HepG2 (cell line): ENCODE measurements around the gene RBSN. TPM values are rescaled to one million over a fixed set of nuclear protein-coding genes. Genes with fewer than 3 reads are reported as not detected.

ENCODE experiments used
- GABPA ChIP-seq, 2 experiments: IDR thresholded peaks; 2 replicates each; pipeline ENCODE4 v1.6.1; 2011 to 2016; ENCODE audit warnings: low read depth in 2 of 2, low read length in 1 of 2, missing biosample characterization in 1 of 2, missing genetic modification characterization in 1 of 2
- GLI4 ChIP-seq: sonication (generic); formaldehyde crosslinking; IDR thresholded peaks from 2 replicates; pipeline ENCODE4 v1.5.1; 2020; ENCODE audit warnings: missing genetic modification reagents, mild to moderate bottlenecking, moderate library complexity, borderline replicate concordance
- HDAC6 ChIP-seq: fragments of 200-600 bp; sonication (generic); IDR thresholded peaks from 2 replicates; pipeline ENCODE4 v1.7.0; 2017; ENCODE audit warnings: mild to moderate bottlenecking, antibody characterized with exemption, low read length, low read depth
- HOXD1 ChIP-seq: sonication (generic); formaldehyde crosslinking; IDR thresholded peaks from 2 replicates; pipeline ENCODE4 v1.5.0; 2020; ENCODE audit warnings: missing genetic modification reagents
- IRF2 ChIP-seq: IDR thresholded peaks from 2 replicates; pipeline ENCODE4 v1.6.1; 2018; ENCODE audit warnings: missing genetic modification reagents, missing compliant biosample characterization
- NONO ChIP-seq, 2 experiments: fragments of 450-650 bp in 1 of 2; sonication (generic) in 1 of 2; formaldehyde crosslinking in 1 of 2; IDR thresholded peaks in 1 of 2; conservative IDR thresholded peaks in 1 of 2; 2 replicates each; pipeline versions ENCODE4 v1.6.1 to v1.8.0; 2017 to 2022; ENCODE audit warnings: mild to moderate bottlenecking in 1 of 2, missing genetic modification reagents in 1 of 2, moderate library complexity in 1 of 2
- NR2F1 ChIP-seq, 2 experiments: fragments of 450-650 bp in 1 of 2; formaldehyde crosslinking in 1 of 2; IDR thresholded peaks; 2 replicates each; pipeline versions ENCODE4 v1.5.0 to v1.6.1; 2016 to 2020; ENCODE audit warnings: mild to moderate bottlenecking in 1 of 2, missing compliant biosample characterization in 1 of 2, missing genetic modification reagents in 1 of 2, moderate library complexity in 1 of 2
- POGZ ChIP-seq: sonication (generic); formaldehyde crosslinking; IDR thresholded peaks from 2 replicates; pipeline ENCODE4 v1.4.0; 2020; ENCODE audit warnings: mild to moderate bottlenecking, missing genetic modification reagents
- PRMT3 ChIP-seq: sonication (generic); formaldehyde crosslinking; IDR thresholded peaks from 2 replicates; pipeline ENCODE4 v1.8.1; 2022; ENCODE audit warnings: low read depth, mild to moderate bottlenecking, moderate library complexity, missing genetic modification reagents, borderline replicate concordance
- SPEN ChIP-seq: sonication (generic); formaldehyde crosslinking; IDR thresholded peaks from 2 replicates; pipeline ENCODE4 v1.5.1; 2020; ENCODE audit warnings: low read depth, mild to moderate bottlenecking, missing genetic modification reagents
- TRIM24 ChIP-seq: sonication (generic); formaldehyde crosslinking; IDR thresholded peaks from 2 replicates; pipeline ENCODE4 v1.8.0; 2022; ENCODE audit warnings: mild to moderate bottlenecking, missing genetic modification reagents
- XBP1 ChIP-seq: sonication (generic); formaldehyde crosslinking; IDR thresholded peaks from 2 replicates; pipeline ENCODE4 v1.5.0; 2020; ENCODE audit warnings: missing genetic modification reagents
- ZFP41 ChIP-seq: sonication (generic); formaldehyde crosslinking; IDR thresholded peaks from 2 replicates; pipeline ENCODE4 v1.4.0; 2020; ENCODE audit warnings: mild to moderate bottlenecking, missing genetic modification reagents, borderline replicate concordance
- ZMYM4 ChIP-seq: sonication (generic); formaldehyde crosslinking; IDR thresholded peaks from 2 replicates; pipeline ENCODE4 v1.8.1; 2023; ENCODE audit warnings: mild to moderate bottlenecking, missing genetic modification reagents
- ZNF232 ChIP-seq: sonication (generic); formaldehyde crosslinking; IDR thresholded peaks from 2 replicates; pipeline ENCODE4 v1.4.0; 2020; ENCODE audit warnings: missing genetic modification reagents, borderline replicate concordance
- ZNF274 ChIP-seq: sonication (generic); formaldehyde crosslinking; IDR thresholded peaks from 2 replicates; pipeline ENCODE4 v1.5.1; 2020; ENCODE audit warnings: mild to moderate bottlenecking, missing genetic modification reagents
- ZNF276 ChIP-seq: sonication (generic); formaldehyde crosslinking; IDR thresholded peaks from 2 replicates; pipeline ENCODE4 v1.4.0; 2020; ENCODE audit warnings: mild to moderate bottlenecking, low read depth, missing genetic modification reagents
- ZNF543 ChIP-seq: sonication (generic); formaldehyde crosslinking; IDR thresholded peaks from 2 replicates; pipeline ENCODE4 v1.4.0; 2020; ENCODE audit warnings: mild to moderate bottlenecking, missing genetic modification reagents
- ZNF580 ChIP-seq: IDR thresholded peaks from 2 replicates; pipeline ENCODE4 v1.6.1; 2016; ENCODE audit warnings: low read depth, borderline replicate concordance
- ZNF616 ChIP-seq: sonication (generic); formaldehyde crosslinking; IDR thresholded peaks from 2 replicates; pipeline ENCODE4 v1.5.0; 2020; ENCODE audit warnings: low read depth, mild to moderate bottlenecking, missing genetic modification reagents
- ZNF670 ChIP-seq: sonication (generic); formaldehyde crosslinking; IDR thresholded peaks from 2 replicates; pipeline ENCODE4 v1.8.0; 2022; ENCODE audit warnings: mild to moderate bottlenecking, missing genetic modification reagents, borderline replicate concordance
- ZNF724P ChIP-seq: sonication (generic); formaldehyde crosslinking; IDR thresholded peaks from 2 replicates; pipeline ENCODE4 v1.8.0; 2022; ENCODE audit warnings: missing genetic modification reagents, borderline replicate concordance
- ZNF761 ChIP-seq: sonication (generic); formaldehyde crosslinking; conservative IDR thresholded peaks from 2 replicates; pipeline ENCODE4 v1.4.0; 2020; ENCODE audit warnings: mild to moderate bottlenecking, missing genetic modification reagents
- ZNF768 ChIP-seq: sonication (generic); formaldehyde crosslinking; IDR thresholded peaks from 2 replicates; pipeline ENCODE4 v1.4.0; 2020; ENCODE audit warnings: missing genetic modification reagents
- ZNF878 ChIP-seq: sonication (generic); formaldehyde crosslinking; IDR thresholded peaks from 2 replicates; pipeline ENCODE4 v1.8.1; 2023; ENCODE audit warnings: mild to moderate bottlenecking, missing genetic modification reagents, moderate library complexity
- polyA plus RNA-seq, 8 experiments: library from polyadenylated mRNA; depleted of rRNA in 3 of 8; stranded (reverse) in 7 of 8; unstranded in 1 of 8; fragments of >200 nt; fragmentation: Illumina TruSeq in 4 of 8; extraction: Trizol in 4 of 8; gene quantifications; 2 replicates each; pipeline versions ENCODE4 v1.2.1 to v1.2.3, GENCODE V29; 2011 to 2016; ENCODE audit warnings: low read depth in 4 of 8, missing spikeins in 1 of 8, mixed read lengths in 1 of 8; ENCODE audit not compliant: insufficient read depth in 1 of 8
- total RNA-seq, 5 experiments: library from RNA; depleted of rRNA; stranded (reverse); fragments of >200 nt; fragmentation: Illumina TruSeq; extraction: Trizol; gene quantifications; 2 replicates each; pipeline ENCODE4 v1.2.3, GENCODE V29; 2016; ENCODE audit warnings: low read depth in 1 of 5
- TF ChIP-seq, protein P1 (sequence below): sonication (generic); formaldehyde crosslinking; IDR thresholded peaks from 2 replicates; pipeline ENCODE4 v1.4.0; 2020; ENCODE audit warnings: missing genetic modification reagents

Gene RBSN
- total and polyA plus RNA-seq, 2 of the 13 experiments (the other 11 are each of a cell fraction or from before 2014, with no cell fraction given) = 7.9 to 11.8 TPM

DNA sequence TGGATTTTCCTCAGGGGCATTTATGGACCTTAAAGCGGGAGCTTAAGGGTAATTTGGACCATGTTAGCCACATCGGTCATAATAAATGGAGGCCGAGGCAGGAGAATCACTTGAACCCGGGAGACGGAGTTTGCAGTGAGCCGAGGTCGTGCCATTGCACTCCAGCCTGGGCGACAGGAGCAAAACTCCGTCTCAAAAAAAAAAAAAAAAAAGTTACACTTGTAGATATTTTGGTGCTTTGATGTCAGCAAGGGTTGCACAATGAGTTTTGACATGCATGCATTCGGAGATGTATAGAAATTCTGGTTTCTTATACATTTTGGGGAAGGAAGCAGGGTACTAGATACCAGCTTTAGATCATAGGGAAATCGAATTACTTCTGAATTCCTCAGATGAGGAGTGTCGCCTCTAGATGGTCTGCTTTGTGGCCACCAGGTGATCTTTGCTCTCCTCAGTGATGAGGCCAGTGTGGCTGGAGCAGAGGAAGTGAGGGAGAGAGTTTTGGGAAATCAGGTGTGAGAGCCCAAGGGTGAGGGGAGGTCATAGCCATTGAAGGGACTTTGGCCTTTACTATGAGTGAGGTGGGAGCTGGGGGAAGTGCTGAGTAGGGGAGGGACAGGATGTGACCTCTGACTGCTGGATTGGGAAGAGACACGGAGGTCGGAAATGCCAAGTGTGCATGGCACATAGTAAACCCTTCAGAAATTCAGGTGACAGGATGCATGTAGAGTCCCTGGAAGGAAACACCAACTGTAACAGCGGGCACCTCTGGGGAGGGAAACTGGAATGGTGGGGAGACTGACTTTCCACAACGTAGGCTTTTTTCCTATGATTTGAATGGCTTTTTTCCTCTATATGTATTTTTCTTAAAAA lies 8.4 kb upstream of the RBSN start (continued):
- TF ChIP-seq ZNF580 = no peak
- TF ChIP-seq ZMYM4 (CRISPR knock-in tag) = peak; percentile 62; the same call in 1 of the 2 replicates
- TF ChIP-seq TRIM24 (CRISPR knock-in tag) = peak; percentile 77; the same call in 1 of the 2 replicates
- no peak for TF ChIP-seq ZNF274
- TF ChIP-seq ZNF768 (CRISPR knock-in tag) = no peak
- no peak for TF ChIP-seq ZNF761
- no peak for TF ChIP-seq ZNF543 (CRISPR knock-in tag)
- TF ChIP-seq HDAC6 = no peak
- TF ChIP-seq HOXD1 (CRISPR knock-in tag) = peak; percentile 49; the same call in 1 of the 2 replicates
- TF ChIP-seq PRMT3 (CRISPR knock-in tag) = no peak
- TF ChIP-seq GLI4 (CRISPR knock-in tag) = no peak
- peak; percentile 34; the same call in 1 of the 2 replicates for TF ChIP-seq GABPA (IDR thresholded peaks at IDR 0.05; ENCODE audit: low read depth, low read length)
- peak; percentile 83 for TF ChIP-seq GABPA (CRISPR knock-in tag; IDR thresholded peaks at IDR 0.05; ENCODE audit: low read depth)
- TF ChIP-seq ZNF616 (CRISPR knock-in tag) = no peak
- no peak for TF ChIP-seq ZNF232 (CRISPR knock-in tag)
- no peak for TF ChIP-seq ZNF724P (CRISPR knock-in tag)
- TF ChIP-seq XBP1 = no peak
- no peak; the same call in 1 of the 2 replicates for TF ChIP-seq ZNF878 (CRISPR knock-in tag)
- peak; percentile 51; the same call in 1 of the 2 replicates for TF ChIP-seq POGZ (CRISPR knock-in tag)
- TF ChIP-seq SPEN (CRISPR knock-in tag) = peak; percentile 64; the same call in 1 of the 2 replicates
- TF ChIP-seq NR2F1 (CRISPR knock-in tag; IDR thresholded peaks at IDR 0.05) = peak; percentile 70 to 88
- TF ChIP-seq NONO (IDR thresholded peaks at IDR 0.05) = no peak
- TF ChIP-seq NONO (CRISPR knock-in tag; conservative IDR thresholded peaks at IDR 0.05) = peak; percentile 67; the same call in 1 of the 2 replicates
- TF ChIP-seq ZFP41 = no peak
- peak; percentile 56; the same call in 1 of the 2 replicates for TF ChIP-seq ZNF670 (CRISPR knock-in tag)
- TF ChIP-seq IRF2 (CRISPR knock-in tag) = peak; percentile 66; the same call in 1 of the 2 replicates
- TF ChIP-seq ZNF276 (CRISPR knock-in tag) = no peak
- TF ChIP-seq, protein P1, sequence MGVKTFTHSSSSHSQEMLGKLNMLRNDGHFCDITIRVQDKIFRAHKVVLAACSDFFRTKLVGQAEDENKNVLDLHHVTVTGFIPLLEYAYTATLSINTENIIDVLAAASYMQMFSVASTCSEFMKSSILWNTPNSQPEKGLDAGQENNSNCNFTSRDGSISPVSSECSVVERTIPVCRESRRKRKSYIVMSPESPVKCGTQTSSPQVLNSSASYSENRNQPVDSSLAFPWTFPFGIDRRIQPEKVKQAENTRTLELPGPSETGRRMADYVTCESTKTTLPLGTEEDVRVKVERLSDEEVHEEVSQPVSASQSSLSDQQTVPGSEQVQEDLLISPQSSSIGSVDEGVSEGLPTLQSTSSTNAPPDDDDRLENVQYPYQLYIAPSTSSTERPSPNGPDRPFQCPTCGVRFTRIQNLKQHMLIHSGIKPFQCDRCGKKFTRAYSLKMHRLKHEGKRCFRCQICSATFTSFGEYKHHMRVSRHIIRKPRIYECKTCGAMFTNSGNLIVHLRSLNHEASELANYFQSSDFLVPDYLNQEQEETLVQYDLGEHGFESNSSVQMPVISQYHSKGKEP (CRISPR knock-in tag) = no peak
